Ovary (tissue), 9 donors: ENCODE results near the gene SPSB1. TPM values are rescaled to one million over a fixed set of nuclear protein-coding genes. Genes with fewer than 3 reads are reported as not detected.
"Not testable (repeated sequence)": the region's sequence is repeated elsewhere in the genome, so short reads cannot be mapped to it uniquely, and the experiment has no call there.

Experiments
- DNase-seq, 5 donors: peaks; one replicate each; pipeline ENCODE4 v3.0.0-alpha.2; 2019 to 2020
- H3K27ac ChIP-seq, 2 donors: fragments of 200-600 bp; one replicate each; pipeline versions ENCODE4 v1.5.1 to v1.8.0; 2019 to 2022
- H3K27me3 ChIP-seq: fragments of 200-600 bp; one replicate; pipeline ENCODE4 v1.8.0; 2022
- H3K36me3 ChIP-seq: fragments of 200-600 bp; sonication (generic); one replicate; pipeline ENCODE4 v1.5.1; 2019
- H3K4me1 ChIP-seq: one replicate; pipeline ENCODE4 v1.8.1; 2013; ENCODE audit warnings: mild to moderate bottlenecking, moderate library complexity; ENCODE audit not compliant: insufficient read depth
- H3K4me3 ChIP-seq: fragments of 200-600 bp; sonication (generic); one replicate; pipeline ENCODE4 v1.5.1; 2017
- H3K9me3 ChIP-seq, 2 donors: fragments of 200-600 bp in 1 of 2; sonication (generic) in 1 of 2; one replicate each; pipeline versions ENCODE4 v1.5.1 to v1.8.1; 2013 to 2019; ENCODE audit warnings: mild to moderate bottlenecking in 1 of 2, moderate library complexity in 1 of 2
- EP300 ChIP-seq: sonication (generic); formaldehyde crosslinking; IDR thresholded peaks from one replicate; pipeline ENCODE4 v1.6.1; 2017; ENCODE audit warnings: antibody characterized with exemption
- POLR2A ChIP-seq: fragments of 450-650 bp; IDR thresholded peaks from one replicate; pipeline ENCODE4 v1.6.1; 2017; ENCODE audit warnings: antibody characterized with exemption, mild to moderate bottlenecking, moderate library complexity
- WGBS, 3 donors: extraction: QIAGEN DNeasy Blood & Tissue Kit in 1 of 3; methylation state at CpG; one replicate each; pipeline versions ENCODE4 v1.1.5 to v1.1.7; 2013 to 2017; 5-methylcytosine and 5-hydroxymethylcytosine counted together
- intact Hi-C, 4 donors: fragments of 100-400 bp; cut with DNase I; formaldehyde crosslinking; loops; one replicate each; pipeline versions ENCODE4 v1.11.0 to v1.15.1; 2022 to 2023
- polyA plus RNA-seq, 2 donors: library from polyadenylated mRNA; stranded (reverse); fragments of 200-250 nt in 1 of 2; fragments of 350-450 nt in 1 of 2; fragmentation: Illumina TruSeq in 1 of 2; extraction: RNeasy Lipid Tissue Mini Kit (QIAGEN cat#74804) in 1 of 2; gene quantifications; one replicate each; pipeline ENCODE4 v1.2.3, GENCODE V29; 2013 to 2014
- total RNA-seq, 7 donors: library from RNA; depleted of rRNA in 2 of 7; stranded (reverse); fragments of >200 nt in 2 of 7; fragmentation: NEBNext Ultra II Directional in 3 of 7; extraction: Animal tissue kit (Norgen Biotek cat#: 25700) in 3 of 7; gene quantifications; one replicate each; pipeline versions ENCODE4 v1.1.0 to v1.2.4, GENCODE V29; 2016 to 2023
- TF ChIP-seq, protein P1 (sequence below), 3 donors: fragments of 450-650 bp in 2 of 3; fragments of 200-600 bp in 1 of 3; IDR thresholded peaks; one replicate each; pipeline versions ENCODE4 v1.5.1 to v1.8.0; 2016 to 2022; ENCODE audit warnings: antibody characterized with exemption in 3 of 3, mild to moderate bottlenecking in 1 of 3
- donor health status: DM: no; HTN: no; CAD: no; lungs with moderate emphysema.
- donor health status: DM: no; HTN: no; CAD: no.
- donor health status: Bipolar disorder and iron deficiency.
- donor health status: DM: yes; HTN: yes; CAD: no.
- donor health status: DM: no; HTN: no; CAD: no.
- donor health status: DM: yes; HTN: yes; CAD: no.

Gene SPSB1
- total and polyA plus RNA-seq, 9 donors: 20.4 to 69.6 (median 34.4) TPM

DNA sequence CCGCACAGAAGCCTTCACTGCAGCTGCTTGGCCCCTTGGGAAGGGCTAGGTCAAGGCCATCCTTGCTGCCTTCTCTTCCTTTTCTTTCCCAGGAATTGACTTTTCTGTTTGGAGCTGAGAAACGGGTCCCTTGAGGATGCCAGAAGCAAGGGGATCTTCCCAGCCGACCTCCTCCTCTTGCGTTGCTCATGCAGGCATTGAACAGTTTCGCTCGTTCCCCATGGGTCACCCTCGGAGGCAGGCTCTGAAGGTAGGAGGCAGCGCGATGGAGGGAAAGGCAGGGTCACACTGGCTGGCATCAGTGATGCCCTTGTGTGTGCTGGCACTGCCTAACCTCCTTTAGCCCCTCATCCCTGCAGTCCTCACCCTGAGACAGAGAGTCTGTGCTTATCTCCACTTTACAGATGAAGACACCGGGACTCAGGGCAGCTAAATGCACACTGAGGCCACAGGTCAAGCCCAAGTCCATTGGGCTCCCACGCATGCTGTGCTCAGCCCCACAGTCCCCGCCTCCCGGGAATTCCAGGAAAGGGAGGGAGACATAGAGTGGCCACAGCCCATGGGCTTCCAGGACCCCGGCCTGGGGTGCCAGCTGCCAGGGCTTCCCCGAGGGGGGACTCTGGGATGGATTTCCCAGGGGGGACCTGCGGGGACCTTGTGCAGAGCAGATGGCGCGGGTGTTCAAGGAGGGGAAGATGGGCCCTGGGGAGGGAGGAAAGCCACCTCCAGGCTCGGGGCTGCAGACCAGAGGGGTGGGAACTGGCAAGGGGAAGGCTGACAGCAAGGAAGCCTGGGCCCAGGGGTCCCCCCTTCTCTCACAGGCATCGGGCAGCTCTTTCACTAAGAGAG, 90.2 kb downstream of the SPSB1 start:
- H3K4me1 ChIP-seq: peaks cover 27% of the 10 kb centered on the region
- H3K27ac ChIP-seq: no peak overlapping the region
- TF ChIP-seq POLR2A (no peak), EP300 (no peak)
- TF ChIP-seq, protein P1, sequence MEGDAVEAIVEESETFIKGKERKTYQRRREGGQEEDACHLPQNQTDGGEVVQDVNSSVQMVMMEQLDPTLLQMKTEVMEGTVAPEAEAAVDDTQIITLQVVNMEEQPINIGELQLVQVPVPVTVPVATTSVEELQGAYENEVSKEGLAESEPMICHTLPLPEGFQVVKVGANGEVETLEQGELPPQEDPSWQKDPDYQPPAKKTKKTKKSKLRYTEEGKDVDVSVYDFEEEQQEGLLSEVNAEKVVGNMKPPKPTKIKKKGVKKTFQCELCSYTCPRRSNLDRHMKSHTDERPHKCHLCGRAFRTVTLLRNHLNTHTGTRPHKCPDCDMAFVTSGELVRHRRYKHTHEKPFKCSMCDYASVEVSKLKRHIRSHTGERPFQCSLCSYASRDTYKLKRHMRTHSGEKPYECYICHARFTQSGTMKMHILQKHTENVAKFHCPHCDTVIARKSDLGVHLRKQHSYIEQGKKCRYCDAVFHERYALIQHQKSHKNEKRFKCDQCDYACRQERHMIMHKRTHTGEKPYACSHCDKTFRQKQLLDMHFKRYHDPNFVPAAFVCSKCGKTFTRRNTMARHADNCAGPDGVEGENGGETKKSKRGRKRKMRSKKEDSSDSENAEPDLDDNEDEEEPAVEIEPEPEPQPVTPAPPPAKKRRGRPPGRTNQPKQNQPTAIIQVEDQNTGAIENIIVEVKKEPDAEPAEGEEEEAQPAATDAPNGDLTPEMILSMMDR (IDR thresholded peaks at IDR 0.05): no peak
- no peak for DNase-seq
- no peak overlapping the region for H3K4me3 ChIP-seq
- WGBS, 3 donors: 50 to 67% (median 53%) methylated on average over 20 of the region's 20 CpGs
- no peaks in the 10 kb centered on the region for H3K27me3 ChIP-seq
- intact Hi-C loops: no loop called here
- H3K9me3 ChIP-seq: no peaks in the 10 kb centered on the region
- no peaks in the 10 kb centered on the region for H3K36me3 ChIP-seq

DNA sequence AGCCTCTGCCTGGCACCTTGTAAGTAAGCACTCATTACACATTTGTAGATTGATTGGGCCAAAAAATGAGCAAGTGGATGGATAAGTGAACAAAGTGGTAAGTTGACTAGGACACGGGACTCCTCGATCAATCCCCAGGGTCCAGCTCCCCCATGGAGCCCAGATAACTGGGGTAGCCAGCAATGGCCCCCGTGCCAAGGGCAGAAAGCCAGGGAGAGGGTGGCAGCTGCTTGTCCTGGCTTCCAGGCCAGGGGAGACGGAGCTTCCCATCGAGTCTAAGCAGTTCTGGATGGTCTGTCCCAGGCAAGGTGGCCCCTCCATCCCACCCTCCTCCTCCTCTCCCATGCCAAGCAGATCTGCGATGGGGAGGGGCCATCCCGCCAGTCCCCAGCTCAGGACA, 91.4 kb downstream of the SPSB1 start:
- Histone ChIP-seq H3K4me3 (no peak overlapping the region), H3K36me3 (no peaks in the 10 kb centered on the region), H3K9me3 (no peaks in the 10 kb centered on the region), H3K27me3 (no peaks in the 10 kb centered on the region), H3K27ac (no peak overlapping the region), H3K4me1 (peaks cover 28% of the 10 kb centered on the region)
- 89 to 95% (median 89%) methylated on average over 7 of the region's 7 CpGs for WGBS, 3 donors
- TF ChIP-seq POLR2A (no peak), EP300 (no peak)
- TF ChIP-seq, protein P1 (IDR thresholded peaks at IDR 0.05): no peak
- no peak for DNase-seq
- intact Hi-C loops: no loop called here

DNA sequence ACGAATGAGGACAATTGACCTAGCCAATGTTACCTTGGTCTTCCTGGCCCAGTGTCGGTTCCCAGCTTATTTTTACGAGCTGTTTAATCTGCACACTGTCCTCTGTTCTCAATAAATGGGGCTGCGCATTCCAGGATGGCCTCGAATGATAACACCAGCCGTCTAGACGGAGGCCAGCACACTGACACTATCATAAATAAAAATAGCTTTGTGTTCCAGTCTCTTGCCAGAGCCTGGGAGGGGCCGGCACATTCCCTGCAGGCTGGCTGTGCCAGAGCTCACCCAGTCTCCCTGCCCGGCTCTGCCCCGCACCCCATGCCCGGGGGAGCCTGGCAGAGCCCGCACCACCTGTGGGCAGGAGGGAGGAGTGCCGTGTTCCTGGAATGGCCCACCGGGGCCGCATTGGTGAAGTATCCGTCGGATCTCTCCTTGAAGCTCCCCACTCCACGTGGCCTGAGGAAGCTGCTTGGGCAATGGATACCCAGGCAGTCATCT, 92.1 kb downstream of the SPSB1 start:
- WGBS, 3 donors: 12 to 17% (median 16%) methylated on average over 18 of the region's 18 CpGs
- H3K9me3 ChIP-seq: no peaks in the 10 kb centered on the region
- intact Hi-C loops: no loop called here
- no peak for DNase-seq
- TF ChIP-seq EP300: no peak
- TF ChIP-seq, protein P1 (IDR thresholded peaks at IDR 0.05): no peak
- no peak for TF ChIP-seq POLR2A
- H3K27me3 ChIP-seq: no peaks in the 10 kb centered on the region
- H3K36me3 ChIP-seq: no peaks in the 10 kb centered on the region
- H3K27ac ChIP-seq: no peak overlapping the region
- peaks cover 28% of the 10 kb centered on the region for H3K4me1 ChIP-seq
- H3K4me3 ChIP-seq: no peak overlapping the region

DNA sequence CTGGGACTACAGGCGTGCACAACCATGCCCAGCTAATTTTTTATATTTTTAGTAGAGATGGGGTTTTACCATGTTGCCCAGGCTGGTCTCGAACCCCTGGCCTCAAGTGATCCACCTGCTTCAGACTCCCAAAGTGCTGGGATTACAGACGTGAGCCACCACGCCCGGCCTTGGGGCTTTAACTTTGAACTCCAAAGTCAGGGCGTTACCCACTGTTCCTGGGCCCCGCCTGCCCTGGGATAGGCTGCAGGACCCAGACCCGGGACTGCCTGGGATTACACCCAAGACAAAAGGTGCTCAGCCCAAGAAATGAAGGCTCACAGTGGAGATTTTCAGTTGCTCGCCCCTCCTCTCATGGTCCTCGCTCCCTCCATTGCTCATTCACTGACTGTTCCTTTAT, 92.7 kb downstream of the SPSB1 start:
- WGBS, 3 donors: 91 to 96% (median 92%) methylated on average over 10 of the region's 10 CpGs
- H3K27me3 ChIP-seq, intact Hi-C loops, H3K36me3 ChIP-seq, H3K27ac ChIP-seq, H3K4me3 ChIP-seq, H3K9me3 ChIP-seq, DNase-seq: not testable (repeated sequence)
- H3K4me1 ChIP-seq: peaks cover 28% of the 10 kb centered on the region
